Esophagus squamous epithelium (tissue), 4 donors: ENCODE measurements around the gene PTPRM.

ENCODE experiments used
- CTCF ChIP-seq, 6 experiments: fragments of 450-650 bp in 4 of 6; fragments of 200-600 bp in 2 of 6; sonication (generic) in 2 of 6; IDR thresholded peaks; one replicate each; pipeline ENCODE4 v1.5.1; 2016 to 2019; ENCODE audit warnings: antibody characterized with exemption in 6 of 6, mild to moderate bottlenecking in 4 of 6, moderate library complexity in 4 of 6
- POLR2A ChIP-seq, 4 donors: fragments of 450-650 bp; IDR thresholded peaks; one replicate each; pipeline ENCODE4 v1.6.1; 2017; ENCODE audit warnings: antibody characterized with exemption in 4 of 4, mild to moderate bottlenecking in 4 of 4, moderate library complexity in 3 of 4

GRCh38 chr18:7899078-7899477 is 332.0 kb downstream of the PTPRM start:
- TF ChIP-seq CTCF (IDR thresholded peaks at IDR 0.05) (no peak), POLR2A (IDR thresholded peaks at IDR 0.05) (no peak)
